Hepatocyte (in vitro differentiated cells): Measurements from ENCODE around the gene KRT16. TPM values are rescaled to one million over a fixed set of nuclear protein-coding genes. Genes with fewer than 3 reads are reported as not detected.
"Not testable (repeated sequence)": the region's sequence is repeated elsewhere in the genome, so short reads cannot be mapped to it uniquely, and the experiment has no call there.

Experiments used
- DNase-seq: peaks from one replicate; pipeline ENCODE4 v3.0.0-alpha.2; 2016; ENCODE audit warnings: low spot score
- H2AFZ ChIP-seq: fragments of 200-600 bp; sonication (generic); 2 replicates; pipeline ENCODE4 v1.6.0; 2016; ENCODE audit warnings: antibody characterized with exemption, mild to moderate bottlenecking
- H3K27ac ChIP-seq: fragments of 200-600 bp; sonication (generic); 2 replicates; pipeline ENCODE4 v1.5.1; 2016; ENCODE audit warnings: mild to moderate bottlenecking
- H3K27me3 ChIP-seq: fragments of 200-600 bp; sonication (generic); 2 replicates; pipeline ENCODE4 v1.6.1; 2016
- H3K36me3 ChIP-seq: fragments of 200-600 bp; sonication (generic); replicated peaks from 2 replicates; pipeline ENCODE4 v1.5.1; 2016; ENCODE audit warnings: low read depth; ENCODE audit not compliant: insufficient read depth
- H3K4me1 ChIP-seq: fragments of 200-600 bp; sonication (generic); 2 replicates; pipeline ENCODE4 v1.5.1; 2016; ENCODE audit warnings: mild to moderate bottlenecking, moderate library complexity; ENCODE audit not compliant: insufficient read depth
- H3K4me2 ChIP-seq: fragments of 200-600 bp; sonication (generic); 2 replicates; pipeline ENCODE4 v1.6.0; 2016
- H3K4me3 ChIP-seq: fragments of 200-600 bp; sonication (generic); 2 replicates; pipeline ENCODE4 v1.5.1; 2016; ENCODE audit warnings: mild to moderate bottlenecking
- H3K79me2 ChIP-seq: fragments of 200-600 bp; sonication (generic); 2 replicates; pipeline ENCODE4 v1.6.0; 2017; ENCODE audit warnings: mild to moderate bottlenecking
- H3K9me2 ChIP-seq: fragments of 200-600 bp; sonication (generic); replicated peaks from 2 replicates; pipeline ENCODE4 v1.6.0; 2017; ENCODE audit warnings: mild to moderate bottlenecking; ENCODE audit not compliant: insufficient read depth
- H3K9me3 ChIP-seq: fragments of 200-600 bp; sonication (generic); 2 replicates; pipeline ENCODE4 v1.5.1; 2016; ENCODE audit warnings: low read depth, mild to moderate bottlenecking
- H4K20me1 ChIP-seq: fragments of 200-600 bp; sonication (generic); 2 replicates; pipeline ENCODE4 v1.6.0; 2016; ENCODE audit warnings: mild to moderate bottlenecking; ENCODE audit not compliant: insufficient read depth, poor library complexity, severe bottlenecking
- EZH2 ChIP-seq: fragments of 200-600 bp; sonication (generic); IDR thresholded peaks from 2 replicates; pipeline ENCODE4 v1.6.1; 2016; ENCODE audit warnings: antibody characterized with exemption, mild to moderate bottlenecking, borderline replicate concordance
- EZH2phosphoT487 ChIP-seq: fragments of 200-600 bp; sonication (generic); IDR thresholded peaks from one replicate; pipeline ENCODE4 v1.6.1; 2018; ENCODE audit warnings: antibody characterized with exemption, mild to moderate bottlenecking, low read depth, moderate library complexity; ENCODE audit not compliant: unreplicated experiment, severe bottlenecking
- WGBS: methylation state at CpG from one replicate; pipeline ENCODE4 v1.1.6; 2016; ENCODE audit warnings: low lambda C conversion rate; ENCODE audit errors: missing lambda C conversion rate; 5-methylcytosine and 5-hydroxymethylcytosine counted together
- polyA plus RNA-seq: library from polyadenylated mRNA; unstranded; fragments of >200 nt; fragmentation: Nextera tagmentation; extraction: Ambion mirVana; gene quantifications from 2 replicates; pipeline ENCODE4 v1.2.1, GENCODE V29; 2016
- total RNA-seq: library from RNA; depleted of rRNA; stranded (reverse); fragments of >200 nt; gene quantifications from 2 replicates; pipeline ENCODE4 v1.2.3, GENCODE V29; 2014
- TF ChIP-seq, protein P1 (sequence below): fragments of 200-600 bp; sonication (generic); IDR thresholded peaks from 2 replicates; pipeline ENCODE4 v1.5.1; 2016; ENCODE audit warnings: antibody characterized with exemption, mild to moderate bottlenecking; ENCODE audit not compliant: poor library complexity

The KRT16 gene
- total and polyA plus RNA-seq, 2 experiments from 2014 or later, result 0.90 to 2.5 TPM

DNA sequence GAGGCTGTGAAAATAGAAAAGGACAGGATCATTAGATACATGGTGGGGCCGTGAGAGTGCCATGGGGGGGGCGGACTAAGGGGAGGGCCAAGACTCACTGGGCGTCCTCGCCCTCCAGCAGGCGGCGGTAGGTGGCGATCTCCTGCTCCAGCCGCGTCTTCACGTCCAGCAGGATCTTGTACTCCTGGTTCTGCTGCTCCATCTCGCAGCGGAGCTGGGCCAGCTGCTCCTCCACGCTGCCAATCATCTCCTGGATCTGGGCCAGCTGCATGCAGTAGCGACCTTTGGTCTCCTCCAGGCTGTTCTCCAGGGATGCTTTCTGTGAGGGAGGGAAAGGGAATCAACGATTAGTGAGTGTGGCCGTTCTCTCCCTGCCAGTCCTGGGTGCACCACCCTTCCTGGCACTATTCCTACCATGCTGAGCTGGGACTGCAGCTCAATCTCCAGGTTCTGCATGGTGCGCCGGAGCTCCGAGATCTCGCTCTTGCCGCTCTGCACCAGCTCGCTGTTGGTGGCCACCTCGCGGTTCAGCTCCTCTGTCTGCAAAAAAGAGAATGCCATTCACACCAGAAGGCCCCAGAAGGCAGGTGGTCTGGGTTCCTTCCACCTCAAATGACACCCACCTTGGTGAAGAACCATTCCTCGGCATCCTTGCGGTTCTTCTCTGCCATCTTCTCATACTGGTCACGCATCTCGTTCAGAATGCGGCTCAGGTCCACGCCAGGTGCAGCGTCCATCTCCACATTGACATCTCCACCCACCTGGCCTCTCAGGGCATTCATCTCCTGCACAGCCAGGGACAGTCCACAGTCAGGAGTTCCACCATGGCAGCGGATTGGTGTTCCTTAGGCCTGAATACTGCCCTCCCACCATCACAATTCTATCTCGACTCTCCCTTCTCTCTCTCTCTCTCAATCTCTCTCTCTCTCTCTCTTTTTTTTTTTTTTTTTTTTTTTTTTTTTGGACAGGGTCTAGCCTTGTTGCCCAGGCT is 29.1 kb downstream of the KRT16 start:
- no peak overlapping the region for H3K4me2 ChIP-seq
- TF ChIP-seq EZH2 (no peak), EZH2phosphoT487 (no peak)
- TF ChIP-seq, protein P1, sequence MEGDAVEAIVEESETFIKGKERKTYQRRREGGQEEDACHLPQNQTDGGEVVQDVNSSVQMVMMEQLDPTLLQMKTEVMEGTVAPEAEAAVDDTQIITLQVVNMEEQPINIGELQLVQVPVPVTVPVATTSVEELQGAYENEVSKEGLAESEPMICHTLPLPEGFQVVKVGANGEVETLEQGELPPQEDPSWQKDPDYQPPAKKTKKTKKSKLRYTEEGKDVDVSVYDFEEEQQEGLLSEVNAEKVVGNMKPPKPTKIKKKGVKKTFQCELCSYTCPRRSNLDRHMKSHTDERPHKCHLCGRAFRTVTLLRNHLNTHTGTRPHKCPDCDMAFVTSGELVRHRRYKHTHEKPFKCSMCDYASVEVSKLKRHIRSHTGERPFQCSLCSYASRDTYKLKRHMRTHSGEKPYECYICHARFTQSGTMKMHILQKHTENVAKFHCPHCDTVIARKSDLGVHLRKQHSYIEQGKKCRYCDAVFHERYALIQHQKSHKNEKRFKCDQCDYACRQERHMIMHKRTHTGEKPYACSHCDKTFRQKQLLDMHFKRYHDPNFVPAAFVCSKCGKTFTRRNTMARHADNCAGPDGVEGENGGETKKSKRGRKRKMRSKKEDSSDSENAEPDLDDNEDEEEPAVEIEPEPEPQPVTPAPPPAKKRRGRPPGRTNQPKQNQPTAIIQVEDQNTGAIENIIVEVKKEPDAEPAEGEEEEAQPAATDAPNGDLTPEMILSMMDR, result no peak
- 91% methylated on average over 25 of the region's 33 CpGs for WGBS

DNA sequence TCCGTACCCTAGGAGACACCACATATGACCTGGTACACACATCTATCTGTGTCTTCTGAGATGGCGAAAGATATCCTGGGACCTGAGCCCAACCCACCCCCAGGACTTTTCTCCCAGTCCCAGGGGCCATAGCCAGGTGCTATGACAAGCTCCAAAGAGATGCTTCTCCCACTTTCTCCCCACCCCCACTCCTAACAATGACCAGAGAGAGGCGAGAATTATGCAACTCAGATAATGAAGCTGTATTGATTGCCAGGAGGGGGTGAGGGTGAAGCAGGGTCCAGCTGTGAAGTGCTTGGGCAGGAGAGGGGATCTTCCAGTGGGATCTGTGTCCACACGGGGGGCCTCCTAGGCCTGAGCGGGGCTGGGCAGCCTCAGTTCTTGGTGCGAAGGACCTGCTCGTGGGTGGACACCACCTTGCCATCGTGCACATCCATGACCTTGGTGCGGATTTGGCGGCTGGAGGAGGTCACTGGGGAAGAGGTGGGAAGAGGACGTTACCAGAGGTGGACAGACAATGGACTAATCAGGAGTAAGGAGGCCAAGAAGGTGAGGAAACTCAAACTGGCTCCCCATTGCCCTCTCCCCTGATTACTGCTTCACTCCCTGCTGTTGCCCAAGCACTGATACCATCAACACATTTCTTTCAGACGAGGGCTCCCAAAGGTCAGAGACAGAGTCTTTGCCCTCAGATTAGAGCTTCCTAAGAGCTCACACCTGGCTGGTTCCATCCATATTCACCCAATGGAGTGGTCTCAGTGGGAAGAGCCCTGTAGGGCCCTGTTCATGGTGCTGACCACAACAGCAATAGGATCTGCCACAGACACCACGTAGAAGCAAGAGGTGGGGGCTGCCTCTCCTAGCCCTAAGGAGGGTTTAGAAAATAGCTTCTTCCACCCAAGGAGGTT is 30.3 kb downstream of the KRT16 start:
- not testable (repeated sequence) for H4K20me1 ChIP-seq, H3K4me3 ChIP-seq, H3K9me3 ChIP-seq, DNase-seq, H2AFZ ChIP-seq, H3K4me1 ChIP-seq, H3K27ac ChIP-seq, H3K27me3 ChIP-seq, H3K4me2 ChIP-seq, H3K36me3 ChIP-seq, H3K9me2 ChIP-seq, H3K79me2 ChIP-seq
- 84% methylated on average over 13 of the region's 13 CpGs for WGBS

More for the DNA sequence above, 29.1 kb downstream of the KRT16 start:
- H4K20me1 ChIP-seq, result no peaks in the 10 kb centered on the region
- H3K36me3 ChIP-seq, result no peaks in the 10 kb centered on the region
- H3K4me3 ChIP-seq, result no peak overlapping the region
- H3K9me2 ChIP-seq, result no peaks in the 10 kb centered on the region
- no peaks in the 10 kb centered on the region for H3K79me2 ChIP-seq
- no peak for DNase-seq
- H3K4me1 ChIP-seq, result no peaks in the 10 kb centered on the region
- no peak overlapping the region for H2AFZ ChIP-seq
- H3K27me3 ChIP-seq, result no peaks in the 10 kb centered on the region
- H3K27ac ChIP-seq, result no peak overlapping the region
- no peaks in the 10 kb centered on the region for H3K9me3 ChIP-seq

DNA sequence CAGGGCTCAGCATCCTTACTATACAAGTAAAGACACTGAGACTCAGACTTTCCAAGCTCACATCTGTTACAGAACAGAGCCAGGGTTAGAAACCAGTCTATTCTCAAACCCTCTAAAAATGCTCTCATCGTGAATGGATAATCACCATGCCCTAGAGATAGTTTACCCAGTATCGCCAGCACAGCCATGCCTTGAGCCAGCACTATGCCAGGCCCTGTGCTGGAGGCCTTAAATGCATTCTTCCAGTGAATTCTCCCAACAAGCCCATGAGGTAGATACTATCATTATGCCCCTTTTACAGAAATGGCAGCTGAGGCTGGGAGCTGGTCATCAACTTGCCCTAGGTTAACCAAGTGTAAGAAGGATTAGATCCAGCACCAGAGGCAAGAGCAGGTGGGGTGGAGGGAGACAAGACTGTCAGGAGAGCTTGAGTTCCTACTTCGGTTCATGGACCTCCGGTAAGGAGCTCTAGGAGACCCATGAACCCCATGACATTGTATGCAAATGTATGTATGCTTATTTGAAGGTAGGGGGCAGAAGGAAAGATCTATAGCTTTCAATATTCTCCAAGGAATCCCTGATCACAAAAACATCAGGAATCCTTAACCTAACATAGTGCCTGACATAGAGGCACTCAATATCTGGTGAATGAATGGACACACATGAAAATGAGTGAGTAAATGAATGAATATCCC is 31.1 kb downstream of the KRT16 start:
- no peaks in the 10 kb centered on the region for H3K27me3 ChIP-seq
- TF ChIP-seq EZH2 (no peak), EZH2phosphoT487 (no peak)
- TF ChIP-seq, protein P1, result no peak
- no peaks in the 10 kb centered on the region for H3K9me3 ChIP-seq
- H3K4me1 ChIP-seq, result no peaks in the 10 kb centered on the region
- H3K27ac ChIP-seq, result no peak overlapping the region
- H4K20me1 ChIP-seq, result no peaks in the 10 kb centered on the region
- no peak overlapping the region for H3K4me3 ChIP-seq
- H3K4me2 ChIP-seq, result no peak overlapping the region
- H3K36me3 ChIP-seq, result no peaks in the 10 kb centered on the region
- no peaks in the 10 kb centered on the region for H3K79me2 ChIP-seq
- no peak overlapping the region for H2AFZ ChIP-seq
- WGBS, result 91% methylated on average over 4 of the region's 4 CpGs
- no peak for DNase-seq
- H3K9me2 ChIP-seq, result no peaks in the 10 kb centered on the region
